Neuronal stem cell (in vitro differentiated cells): ENCODE measurements around the gene GSS.

ENCODE experiments used
- DNase-seq: peaks from one replicate; pipeline ENCODE4 v3.0.0-alpha.2; 2013; ENCODE audit warnings: low spot score
- H2AFZ ChIP-seq: one replicate; pipeline ENCODE4 v1.6.1; 2013; ENCODE audit warnings: mild to moderate bottlenecking, low read length, inconsistent platforms
- H2AK5ac ChIP-seq: 2 replicates; pipeline ENCODE4 v1.6.1; 2013; ENCODE audit warnings: low read depth, mild to moderate bottlenecking, inconsistent platforms, low read length, moderate library complexity, mixed read lengths
- H2BK120ac ChIP-seq: 2 replicates; pipeline ENCODE4 v1.6.1; 2013; ENCODE audit warnings: low read depth, mild to moderate bottlenecking, inconsistent platforms, low read length, moderate library complexity, mixed read lengths
- H2BK12ac ChIP-seq: one replicate; pipeline ENCODE4 v1.6.1; 2013; ENCODE audit warnings: low read length, inconsistent platforms
- H2BK15ac ChIP-seq: 2 replicates; pipeline ENCODE4 v1.6.1; 2013; ENCODE audit warnings: mild to moderate bottlenecking, low read length, inconsistent platforms, mixed read lengths
- H2BK5ac ChIP-seq: one replicate; pipeline ENCODE4 v1.6.1; 2013; ENCODE audit warnings: inconsistent platforms, mild to moderate bottlenecking, low read length, moderate library complexity
- H3K14ac ChIP-seq: one replicate; pipeline ENCODE4 v1.6.1; 2013; ENCODE audit warnings: low read length, inconsistent platforms
- H3K18ac ChIP-seq: 2 replicates; pipeline ENCODE4 v1.6.1; 2013; ENCODE audit warnings: low read length, inconsistent platforms
- H3K23ac ChIP-seq: 2 replicates; pipeline ENCODE4 v1.6.1; 2013; ENCODE audit warnings: low read depth, mild to moderate bottlenecking, mixed read lengths, low read length, inconsistent platforms; ENCODE audit not compliant: poor library complexity
- H3K27ac ChIP-seq: replicated peaks from 3 replicates; pipeline ENCODE4 v1.5.1; 2013; ENCODE audit warnings: low read length, inconsistent platforms
- H3K27me3 ChIP-seq, 3 experiments: 2 replicates each; pipeline ENCODE4 v1.6.1; 2013; ENCODE audit warnings: low read length in 3 of 3, mild to moderate bottlenecking in 2 of 3, inconsistent platforms in 1 of 3, low read depth in 1 of 3, mixed read lengths in 1 of 3, moderate library complexity in 1 of 3; ENCODE audit not compliant: control insufficient read depth in 3 of 3, insufficient read depth in 3 of 3
- H3K36me3 ChIP-seq, 2 donors: replicated peaks in 1 of 2; 2 replicates each; pipeline ENCODE4 v1.6.1; 2013; ENCODE audit warnings: low read length in 2 of 2; ENCODE audit not compliant: control insufficient read depth in 2 of 2, insufficient read depth in 2 of 2
- H3K4ac ChIP-seq: 2 replicates; pipeline ENCODE4 v1.6.1; 2013; ENCODE audit warnings: inconsistent platforms, mild to moderate bottlenecking, low read length, moderate library complexity
- H3K4me1 ChIP-seq, 2 donors: 1 replicate in 1 of 2; 2 replicates in 1 of 2; pipeline ENCODE4 v1.6.1; 2013; ENCODE audit warnings: low read length in 2 of 2, low read depth in 1 of 2; ENCODE audit not compliant: control insufficient read depth in 2 of 2, insufficient read depth in 1 of 2
- H3K4me2 ChIP-seq: one replicate; pipeline ENCODE4 v1.6.1; 2013; ENCODE audit warnings: mild to moderate bottlenecking, low read length, inconsistent platforms; ENCODE audit not compliant: insufficient read depth, poor library complexity, severe bottlenecking
- H3K4me3 ChIP-seq, 2 donors: 2 replicates each; pipeline ENCODE4 v1.5.1; 2013; ENCODE audit warnings: low read length in 2 of 2, mild to moderate bottlenecking in 2 of 2, inconsistent platforms in 1 of 2, moderate library complexity in 1 of 2
- H3K79me1 ChIP-seq: one replicate; pipeline ENCODE4 v1.6.1; 2013; ENCODE audit warnings: low read depth, mild to moderate bottlenecking, inconsistent platforms, low read length, moderate library complexity
- H3K9ac ChIP-seq: one replicate; pipeline ENCODE4 v1.6.1; 2013; ENCODE audit warnings: mild to moderate bottlenecking, low read depth, low read length, inconsistent platforms; ENCODE audit not compliant: poor library complexity
- H3K9me3 ChIP-seq, 2 donors: replicated peaks in 1 of 2; 2 replicates each; pipeline versions ENCODE3 to v1.6.1; 2013; ENCODE audit warnings: low read length in 2 of 2, mild to moderate bottlenecking in 2 of 2, inconsistent platforms in 1 of 2, low read depth in 1 of 2, mixed read lengths in 1 of 2, moderate library complexity in 1 of 2; ENCODE audit not compliant: control insufficient read depth in 2 of 2, insufficient read depth in 1 of 2
- H4K8ac ChIP-seq: one replicate; pipeline ENCODE4 v1.6.1; 2013; ENCODE audit warnings: low read depth, mild to moderate bottlenecking, inconsistent platforms, low read length, moderate library complexity
- H4K91ac ChIP-seq: one replicate; pipeline ENCODE4 v1.6.1; 2013; ENCODE audit warnings: low read length, low read depth, mild to moderate bottlenecking, inconsistent platforms; ENCODE audit not compliant: poor library complexity
- WGBS, 2 donors: extraction: QIAGEN DNeasy Blood & Tissue Kit; methylation state at CpG; one replicate each; pipeline ENCODE4 v1.1.7; 2013; ENCODE audit warnings: missing lambda C conversion rate in 2 of 2, mixed read lengths in 1 of 2; ENCODE audit not compliant: insufficient read length in 2 of 2, insufficient replicate concordance in 1 of 2; ENCODE audit errors: extremely low coverage in 2 of 2; 5-methylcytosine and 5-hydroxymethylcytosine counted together

The GSS gene

GRCh38 chr20:34995696-34996095, 40.1 kb upstream of the GSS start:
- Histone ChIP-seq H3K23ac (no peak overlapping the region), H3K14ac (no peak overlapping the region), H3K9ac (no peak overlapping the region), H3K9me3 (peaks cover 0 to 2% of the 10 kb centered on the region in 2 donors), H4K8ac (no peak overlapping the region), H3K4ac (no peak overlapping the region), H3K18ac (no peak overlapping the region), H3K79me1 (peaks cover 7% of the 10 kb centered on the region), H3K4me1 (peaks cover 0 to 2% of the 10 kb centered on the region in 2 donors), H3K36me3 (peaks cover 49 to 73% of the 10 kb centered on the region in 2 donors), H2BK120ac (no peak overlapping the region), H2BK15ac (no peak overlapping the region), H3K27ac (no peak overlapping the region), H2BK12ac (no peak overlapping the region), H2AFZ (no peak overlapping the region), H2BK5ac (no peak overlapping the region), H4K91ac (no peak overlapping the region), H3K27me3 (no peaks in the 10 kb centered on the region), H3K4me2 (no peak overlapping the region), H2AK5ac (no peak overlapping the region), H3K4me3 (no peak overlapping the region)
- DNase-seq = no peak
- WGBS, 2 donors = no CpG with 5 or more reads among the region's 7 CpGs

- no CpG with 5 or more reads among the region's 14 CpGs for WGBS, 2 donors
- no peak overlapping the region for H3K4ac ChIP-seq
- H3K23ac ChIP-seq = peak overlapping the region; percentile 60
- H2BK12ac ChIP-seq = no peak overlapping the region
- H3K9me3 ChIP-seq = peaks cover 0 to 2% of the 10 kb centered on the region in 2 donors
- H2BK15ac ChIP-seq = no peak overlapping the region
- H4K8ac ChIP-seq = no peak overlapping the region
- H3K79me1 ChIP-seq = peaks cover 7% of the 10 kb centered on the region
- no peak overlapping the region for H4K91ac ChIP-seq
- H3K27me3 ChIP-seq = no peaks in the 10 kb centered on the region
- H3K27ac ChIP-seq = no peak overlapping the region
- no peak for DNase-seq
- H3K18ac ChIP-seq = no peak overlapping the region
- no peak overlapping the region for H2BK120ac ChIP-seq
- H3K4me1 ChIP-seq = peaks cover 0 to 4% of the 10 kb centered on the region in 2 donors
- H3K4me2 ChIP-seq = no peak overlapping the region
- no peak overlapping the region for H3K4me3 ChIP-seq
- H2AK5ac ChIP-seq = no peak overlapping the region
- H3K9ac ChIP-seq = no peak overlapping the region
- peaks cover 46 to 68% of the 10 kb centered on the region in 2 donors for H3K36me3 ChIP-seq
- peak overlapping the region; percentile 87 for H2BK5ac ChIP-seq
- no peak overlapping the region for H3K14ac ChIP-seq
- no peak overlapping the region for H2AFZ ChIP-seq
Observed at GRCh38 chr20:34995192-34995591, 39.6 kb upstream of the GSS start.

GRCh38 chr20:34994509-34995131, 39.0 kb upstream of the GSS start:
- no peak overlapping the region for H2BK15ac ChIP-seq
- DNase-seq = no peak
- H2BK120ac ChIP-seq = no peak overlapping the region
- H3K18ac ChIP-seq = no peak overlapping the region
- H3K4me3 ChIP-seq = no peak overlapping the region
- H3K4ac ChIP-seq = no peak overlapping the region
- H3K23ac ChIP-seq = peak overlapping the region; percentile 73
- H3K79me1 ChIP-seq = peaks cover 7% of the 10 kb centered on the region
- no peak overlapping the region for H4K8ac ChIP-seq
- H2BK12ac ChIP-seq = no peak overlapping the region
- H3K14ac ChIP-seq = no peak overlapping the region
- H3K27ac ChIP-seq = no peak overlapping the region
- no peak overlapping the region for H4K91ac ChIP-seq
- WGBS, 2 donors = no CpG with 5 or more reads among the region's 14 CpGs
- peaks cover 41 to 63% of the 10 kb centered on the region in 2 donors for H3K36me3 ChIP-seq
- H2AFZ ChIP-seq = no peak overlapping the region
- H3K4me2 ChIP-seq = no peak overlapping the region
- no peaks in the 10 kb centered on the region for H3K27me3 ChIP-seq
- H3K9me3 ChIP-seq = peaks cover 0 to 2% of the 10 kb centered on the region in 2 donors
- peak overlapping the region; percentile 87 for H2BK5ac ChIP-seq
- peaks cover 0 to 4% of the 10 kb centered on the region in 2 donors for H3K4me1 ChIP-seq
- H2AK5ac ChIP-seq = no peak overlapping the region
- no peak overlapping the region for H3K9ac ChIP-seq

GRCh38 chr20:34993941-34994508, 38.4 kb upstream of the GSS start:
- Histone ChIP-seq H3K9ac (no peak overlapping the region), H3K36me3 (peaks cover 39 to 57% of the 10 kb centered on the region in 2 donors), H2BK120ac (no peak overlapping the region), H2AFZ (no peak overlapping the region), H2BK5ac (peak overlapping the region; percentile 87), H3K23ac (peak overlapping the region; percentile 73), H2AK5ac (no peak overlapping the region), H3K27me3 (no peaks in the 10 kb centered on the region), H3K4ac (no peak overlapping the region), H3K4me1 (peaks cover 0 to 4% of the 10 kb centered on the region in 2 donors), H2BK15ac (no peak overlapping the region), H3K27ac (no peak overlapping the region), H3K9me3 (peaks cover 0 to 2% of the 10 kb centered on the region in 2 donors), H3K79me1 (peaks cover 7% of the 10 kb centered on the region), H4K91ac (no peak overlapping the region), H3K4me2 (no peak overlapping the region), H2BK12ac (no peak overlapping the region), H3K14ac (no peak overlapping the region), H4K8ac (no peak overlapping the region), H3K18ac (no peak overlapping the region), H3K4me3 (no peak overlapping the region)
- no peak for DNase-seq
- WGBS, 2 donors = no CpG with 5 or more reads among the region's 22 CpGs
